Muscle of arm (tissue), 14 donors: ENCODE measurements around the gene ANKRD7. TPM values are rescaled to one million over a fixed set of nuclear protein-coding genes. Genes with fewer than 3 reads are reported as not detected.

ENCODE experiments used
- DNase-seq: peaks from one replicate; pipeline ENCODE4 v3.0.0-alpha.2; 2013
- long read RNA-seq, 11 donors: transcript quantifications; one replicate each; lab custom pipeline, GENCODE V29; 2026
- polyA plus RNA-seq, 12 donors: library from polyadenylated mRNA; unstranded; fragments of 120-200 nt; gene quantifications; one replicate each; pipeline ENCODE4 v1.2.1, GENCODE V29; 2013; ENCODE audit not compliant: insufficient read length in 12 of 12

ANKRD7 gene
- polyA plus RNA-seq = under 1 TPM in 8 of 12 donors, not detected in 4; 0.18 to 0.71 (median 0.35) TPM
- long read RNA-seq, donor 1 = 0 reads
- long read RNA-seq, donor 2 = 0 reads
- long read RNA-seq, donor 3 = 0 reads
- long read RNA-seq, donor 4 = 0 reads
- long read RNA-seq, donor 5 = 0 reads
- long read RNA-seq, donor 6 = 0 reads
- long read RNA-seq, donor 7 = 0 reads
- long read RNA-seq, donor 8 = 0 reads
- long read RNA-seq, donor 9 = 0 reads
- long read RNA-seq, donor 10 = 0 reads
- long read RNA-seq, donor 11 = 0 reads

GRCh38 chr7:118224521-118224920 lies at the start of gene ANKRD7:
ANKRD7 (plus strand) TSS chr7:118224704; CDS start chr7:118224831, 127 bp downstream.
- no peak for DNase-seq

GRCh38 chr7:118175740-118176139 lies 48.8 kb upstream of the ANKRD7 start:
- DNase-seq = no peak

GRCh38 chr7:118179191-118179590 lies 45.3 kb upstream of the ANKRD7 start:
- DNase-seq = no peak

- DNase-seq = no peak
Observed at GRCh38 chr7:118182593-118183427, 41.7 kb upstream of the ANKRD7 start.

- no peak for DNase-seq
Observed at GRCh38 chr7:118183428-118183785, 41.1 kb upstream of the ANKRD7 start.

- peak; percentile 100 for DNase-seq
Observed at GRCh38 chr7:118183786-118184564, 40.5 kb upstream of the ANKRD7 start, which contains the start of gene LSM8. LSM8 (plus strand) TSS chr7:118184164; CDS start chr7:118184224, 60 bp downstream.

GRCh38 chr7:118184565-118184940 lies 40.0 kb upstream of the ANKRD7 start:
- DNase-seq = no peak

GRCh38 chr7:118185163-118185860 lies 39.2 kb upstream of the ANKRD7 start:
- no peak for DNase-seq

GRCh38 chr7:118186501-118186900 lies 38.0 kb upstream of the ANKRD7 start:
- DNase-seq = no peak

GRCh38 chr7:118194571-118194970 lies 29.9 kb upstream of the ANKRD7 start:
- DNase-seq = no peak

GRCh38 chr7:118195837-118196474 lies 28.5 kb upstream of the ANKRD7 start:
- peak; percentile 41 for DNase-seq

GRCh38 chr7:118202061-118202460 lies 22.4 kb upstream of the ANKRD7 start:
- DNase-seq = peak; percentile 51

- peak; percentile 71 for DNase-seq
Observed at GRCh38 chr7:118214051-118214832, 10.3 kb upstream of the ANKRD7 start.

- DNase-seq = no peak
Observed at GRCh38 chr7:118214833-118215182, 9.7 kb upstream of the ANKRD7 start.

- no peak for DNase-seq
Observed at GRCh38 chr7:118217210-118217619, 7.3 kb upstream of the ANKRD7 start.

- DNase-seq = no peak
Observed at GRCh38 chr7:118218413-118219156, 5.9 kb upstream of the ANKRD7 start.

GRCh38 chr7:118219157-118219512 lies 5.4 kb upstream of the ANKRD7 start:
- DNase-seq = no peak

- DNase-seq = no peak
Observed at GRCh38 chr7:118220583-118220982, 3.9 kb upstream of the ANKRD7 start.

GRCh38 chr7:118222591-118222990 lies 1.9 kb upstream of the ANKRD7 start:
- DNase-seq = no peak

GRCh38 chr7:118232837-118233236 lies 8.3 kb downstream of the ANKRD7 start:
- DNase-seq = no peak
